Esophagus muscularis mucosa (tissue), 4 donors: Measurements from ENCODE around the gene DCAF4.

Experiments
- EP300 ChIP-seq: sonication (generic); formaldehyde crosslinking; IDR thresholded peaks from one replicate; pipeline ENCODE4 v1.6.1; 2017; ENCODE audit warnings: antibody characterized with exemption
- POLR2A ChIP-seq: fragments of 450-650 bp; IDR thresholded peaks from one replicate; pipeline ENCODE4 v1.6.1; 2017; ENCODE audit warnings: antibody characterized with exemption, moderate library complexity, mild to moderate bottlenecking, low read depth
- POLR2AphosphoS5 ChIP-seq, 2 donors: sonication (generic); formaldehyde crosslinking; IDR thresholded peaks; one replicate each; pipeline ENCODE4 v1.6.1; 2017; ENCODE audit warnings: antibody characterized with exemption in 2 of 2
- TF ChIP-seq, protein P1 (sequence below), 3 experiments: fragments of 200-600 bp in 2 of 3; fragments of 450-650 bp in 1 of 3; sonication (generic) in 2 of 3; IDR thresholded peaks; one replicate each; pipeline ENCODE4 v1.5.1; 2017 to 2019; ENCODE audit warnings: antibody characterized with exemption in 3 of 3, mild to moderate bottlenecking in 2 of 3, moderate library complexity in 1 of 3

GRCh38 chr14:72920008-72920407 lies 6.3 kb upstream of the DCAF4 start:
- TF ChIP-seq POLR2A: no peak
- no peak for TF ChIP-seq POLR2AphosphoS5 (IDR thresholded peaks at IDR 0.05)
- TF ChIP-seq, protein P1, sequence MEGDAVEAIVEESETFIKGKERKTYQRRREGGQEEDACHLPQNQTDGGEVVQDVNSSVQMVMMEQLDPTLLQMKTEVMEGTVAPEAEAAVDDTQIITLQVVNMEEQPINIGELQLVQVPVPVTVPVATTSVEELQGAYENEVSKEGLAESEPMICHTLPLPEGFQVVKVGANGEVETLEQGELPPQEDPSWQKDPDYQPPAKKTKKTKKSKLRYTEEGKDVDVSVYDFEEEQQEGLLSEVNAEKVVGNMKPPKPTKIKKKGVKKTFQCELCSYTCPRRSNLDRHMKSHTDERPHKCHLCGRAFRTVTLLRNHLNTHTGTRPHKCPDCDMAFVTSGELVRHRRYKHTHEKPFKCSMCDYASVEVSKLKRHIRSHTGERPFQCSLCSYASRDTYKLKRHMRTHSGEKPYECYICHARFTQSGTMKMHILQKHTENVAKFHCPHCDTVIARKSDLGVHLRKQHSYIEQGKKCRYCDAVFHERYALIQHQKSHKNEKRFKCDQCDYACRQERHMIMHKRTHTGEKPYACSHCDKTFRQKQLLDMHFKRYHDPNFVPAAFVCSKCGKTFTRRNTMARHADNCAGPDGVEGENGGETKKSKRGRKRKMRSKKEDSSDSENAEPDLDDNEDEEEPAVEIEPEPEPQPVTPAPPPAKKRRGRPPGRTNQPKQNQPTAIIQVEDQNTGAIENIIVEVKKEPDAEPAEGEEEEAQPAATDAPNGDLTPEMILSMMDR (IDR thresholded peaks at IDR 0.05): no peak
- no peak for TF ChIP-seq EP300
